GM19463 (cell line): ENCODE measurements around the gene FNDC3A.
"Not testable (repeated sequence)": the region's sequence is repeated elsewhere in the genome, so short reads cannot be mapped to it uniquely, and the experiment has no call there.

Experiments used
- ATAC-seq: cut with Tn5 transposase; IDR thresholded peaks from one replicate; pipeline ENCODE4 v1.9.1; 2021; ENCODE audit warnings: mild to moderate bottlenecking, moderate library complexity; ENCODE audit not compliant: unreplicated experiment

Gene FNDC3A

DNA sequence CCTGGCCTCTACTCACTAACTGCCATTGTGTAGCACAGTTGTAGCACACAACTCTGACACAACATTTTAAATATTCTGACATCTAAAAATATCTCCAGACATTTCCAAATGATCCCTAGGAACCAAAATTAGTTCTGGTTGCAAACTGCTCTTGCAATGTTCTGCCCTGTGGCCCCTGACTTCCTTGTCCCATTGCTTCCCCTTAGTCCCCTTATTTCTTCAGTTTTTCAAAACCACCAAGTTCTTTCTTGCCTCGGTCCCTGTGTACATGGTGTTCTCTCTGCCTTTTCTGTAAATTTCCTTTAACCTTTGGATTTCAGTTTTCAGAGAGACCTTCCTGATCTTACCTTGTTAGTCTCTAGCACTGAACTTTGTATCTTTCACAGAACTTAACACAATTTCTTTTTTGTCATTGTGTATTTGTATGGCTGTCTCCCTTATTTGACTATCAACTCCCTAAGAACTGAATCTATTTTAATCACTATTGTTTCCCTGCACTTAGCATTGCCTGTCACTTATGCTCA, 156.8 kb downstream of the FNDC3A start:
- no peak for ATAC-seq

- no peak for ATAC-seq
Measured at GRCh38 chr13:49134305-49134704, 158.6 kb downstream of the FNDC3A start.

DNA sequence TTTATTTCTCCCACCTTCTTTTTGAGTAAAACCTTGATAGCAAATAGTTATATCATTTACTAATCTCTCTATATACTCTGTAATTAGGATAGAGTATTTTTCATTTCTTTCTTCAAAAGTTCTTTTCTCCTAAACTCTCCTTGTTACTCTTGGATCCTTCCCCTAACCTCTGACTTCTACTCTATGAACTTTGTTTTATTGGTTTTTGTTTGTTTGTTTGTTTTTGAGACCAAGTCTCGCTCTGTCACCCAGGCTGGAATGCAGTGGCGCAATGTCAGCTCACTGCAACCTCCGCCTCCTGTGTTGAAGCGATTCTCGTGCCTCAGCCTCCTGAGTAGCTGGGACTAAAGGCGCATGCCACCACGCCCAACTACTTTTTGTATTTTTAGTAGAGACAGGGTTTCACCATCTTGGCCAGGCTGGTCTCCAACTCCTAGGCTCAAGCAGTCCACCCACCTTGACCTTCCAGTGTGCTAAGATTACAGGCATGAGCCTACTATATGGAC, 161.5 kb downstream of the FNDC3A start:
- not testable (repeated sequence) for ATAC-seq

GRCh38 chr13:49140910-49141611, 165.3 kb downstream of the FNDC3A start:
- no peak for ATAC-seq

DNA sequence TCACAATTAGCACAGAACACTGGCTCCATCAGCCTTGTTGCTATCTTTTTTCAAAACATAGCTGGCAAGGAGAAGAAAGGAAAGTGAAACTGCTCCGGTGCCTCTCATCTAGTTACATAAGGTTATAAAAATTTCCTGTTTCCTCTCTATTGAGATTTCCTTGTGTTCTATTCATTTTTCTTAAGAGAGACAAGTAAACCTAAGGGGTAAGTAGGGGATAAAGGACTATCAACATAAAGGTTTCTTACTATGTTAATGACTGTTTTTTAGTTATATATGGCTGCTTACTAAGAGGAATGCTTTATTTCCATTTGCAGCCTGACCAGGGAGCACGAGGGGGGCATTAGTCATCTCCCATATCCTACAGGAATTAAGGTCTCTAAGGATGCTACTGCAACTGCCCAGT, 171.2 kb downstream of the FNDC3A start:
- ATAC-seq = no peak

DNA sequence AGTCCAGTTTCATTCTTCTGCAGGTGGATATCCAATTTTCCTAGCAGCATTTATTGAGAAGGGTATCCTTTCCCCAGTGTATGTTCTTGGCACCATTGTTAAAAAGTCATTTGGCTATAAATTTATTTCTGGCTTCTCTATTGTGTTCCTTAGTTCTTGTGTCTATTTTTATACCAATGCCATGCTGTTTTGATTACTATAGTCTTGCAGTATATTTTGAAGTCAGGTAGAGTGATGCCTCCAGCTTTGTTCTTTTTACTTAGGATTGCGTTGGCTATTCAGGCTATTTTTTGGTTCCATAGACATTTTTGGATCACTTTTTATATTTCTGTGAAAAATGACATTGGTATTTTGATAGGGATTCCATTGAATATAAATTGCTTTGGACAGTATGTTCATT, 172.7 kb downstream of the FNDC3A start:
- no peak for ATAC-seq

- not testable (repeated sequence) for ATAC-seq
Measured at GRCh38 chr13:49157955-49158584, 182.4 kb downstream of the FNDC3A start.

DNA sequence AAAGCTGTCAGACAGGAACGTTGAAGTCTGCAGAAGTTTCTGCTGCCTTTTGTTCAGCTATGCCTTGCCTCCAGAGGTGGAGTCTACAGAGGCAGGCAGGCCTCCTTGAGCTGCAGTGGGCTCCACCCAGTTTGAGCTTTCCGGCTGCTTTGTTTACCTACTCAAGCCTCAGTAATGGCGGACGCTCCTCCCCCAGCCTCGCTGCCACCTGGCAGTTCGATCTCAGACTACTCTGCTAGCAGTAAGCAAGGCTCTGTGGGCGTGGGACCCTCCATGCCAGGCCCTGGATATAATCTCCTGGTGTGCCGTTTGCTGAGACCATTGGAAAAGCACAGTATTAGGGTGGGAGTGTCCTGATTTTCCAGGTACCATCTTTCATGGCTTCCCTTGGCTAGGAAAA, 187.4 kb downstream of the FNDC3A start:
- not testable (repeated sequence) for ATAC-seq

GRCh38 chr13:49164712-49165111, 189.0 kb downstream of the FNDC3A start:
- no peak for ATAC-seq

GRCh38 chr13:49165798-49166752, 190.4 kb downstream of the FNDC3A start:
- no peak for ATAC-seq

DNA sequence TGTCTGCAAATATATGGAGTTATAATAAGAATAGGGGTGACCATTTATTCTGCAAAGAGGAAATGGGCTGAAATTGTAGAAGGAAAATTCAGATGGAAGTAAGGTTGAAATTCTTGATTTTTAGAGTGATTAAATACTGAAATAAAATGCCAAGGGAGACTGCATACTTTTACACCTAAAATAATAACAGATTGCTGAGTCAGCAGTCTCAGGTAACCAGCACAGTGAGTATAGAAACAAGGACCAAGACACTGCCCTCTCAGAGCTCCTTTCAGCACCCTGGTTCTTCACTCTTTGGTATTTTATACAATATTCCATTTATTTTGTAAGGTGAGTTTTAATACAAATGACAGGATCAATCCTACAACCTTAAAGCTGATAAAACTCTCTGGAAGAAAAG, 195.6 kb downstream of the FNDC3A start:
- ATAC-seq = no peak

GRCh38 chr13:49183672-49184325, 208.1 kb downstream of the FNDC3A start:
- no peak for ATAC-seq

- no peak for ATAC-seq
Measured at GRCh38 chr13:49184621-49185020, 208.9 kb downstream of the FNDC3A start.

- peak; percentile 68 for ATAC-seq
Measured at GRCh38 chr13:49185264-49185663, 209.6 kb downstream of the FNDC3A start.

DNA sequence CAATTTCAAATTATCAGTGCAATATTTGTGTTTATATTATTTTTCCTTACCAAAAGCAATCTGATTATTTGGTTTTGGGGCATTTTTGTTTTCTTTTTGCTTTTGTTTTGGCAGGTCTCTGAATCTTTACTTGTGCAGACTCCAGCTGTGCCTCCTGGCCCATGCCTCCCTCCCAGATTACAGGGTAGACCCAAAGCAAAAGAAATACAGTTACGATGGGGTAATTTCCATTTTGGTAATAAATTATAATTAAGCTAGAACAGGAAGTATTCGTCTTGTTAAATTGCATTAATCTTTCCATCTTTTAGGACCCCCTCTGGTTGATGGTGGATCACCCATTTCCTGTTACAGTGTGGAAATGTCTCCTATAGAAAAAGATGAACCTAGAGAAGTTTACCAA, 215.2 kb downstream of the FNDC3A start:
- no peak for ATAC-seq

DNA sequence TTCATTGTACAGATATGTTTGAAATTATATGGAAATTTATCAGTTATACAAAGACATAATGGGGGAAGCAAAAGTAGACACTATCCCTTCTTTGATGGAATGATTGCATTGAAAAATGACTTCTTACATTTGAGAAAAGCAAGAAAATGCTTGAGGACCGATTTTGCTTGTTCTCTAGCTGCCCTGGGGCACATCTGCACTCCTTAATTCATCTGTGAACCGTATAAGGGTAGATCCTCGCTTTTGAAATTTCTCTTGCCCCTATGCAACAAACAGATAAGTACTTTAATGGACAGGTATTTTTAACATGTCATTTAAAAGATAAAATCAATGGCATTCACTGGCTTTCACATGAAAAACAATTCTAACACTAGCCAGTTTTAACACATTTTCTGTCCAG, 230.9 kb downstream of the FNDC3A start:
- no peak for ATAC-seq

- no peak for ATAC-seq
Measured at GRCh38 chr13:49208619-49209018, 232.9 kb downstream of the FNDC3A start.

- no peak for ATAC-seq
Measured at GRCh38 chr13:49210114-49210513, 234.4 kb downstream of the FNDC3A start.

- ATAC-seq = no peak
Measured at GRCh38 chr13:49210669-49211068, 235.0 kb downstream of the FNDC3A start.

DNA sequence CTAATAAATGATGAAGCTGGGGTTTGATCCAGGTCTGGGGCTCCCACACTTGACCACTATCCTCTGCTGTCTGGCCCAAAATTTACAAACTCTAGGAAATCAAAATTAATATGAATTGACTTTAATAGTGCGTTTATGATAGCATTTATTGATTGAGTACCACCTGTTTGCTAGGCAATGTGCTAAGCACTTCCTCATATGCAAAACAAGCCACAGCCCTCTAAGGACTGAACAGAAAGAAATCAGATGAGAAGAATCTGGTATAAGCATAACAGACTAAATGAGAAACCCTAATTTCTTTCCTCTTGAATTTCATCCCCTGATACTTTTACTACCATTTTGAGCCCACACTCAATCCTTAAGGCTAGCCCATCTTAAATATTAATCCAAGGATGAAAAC, 237.8 kb downstream of the FNDC3A start:
- no peak for ATAC-seq
